GM13976 (cell line): ENCODE measurements around the gene SYTL2.

ENCODE experiments used
- DNase-seq: peaks from one replicate; pipeline ENCODE4 v3.0.0; 2012; ENCODE audit warnings: low spot score
- CTCF ChIP-seq: IDR thresholded peaks from 2 replicates; pipeline ENCODE4 v1.5.1; 2012; ENCODE audit warnings: borderline replicate concordance, mild to moderate bottlenecking; ENCODE audit not compliant: insufficient read depth; ENCODE audit errors: extremely low read depth, missing control alignments, control extremely low read depth
- in situ Hi-C: fragments of 300-500 bp; cut with MboI; formaldehyde crosslinking; loops from one replicate; pipeline ENCODE4 v1.12.0; 2022; ENCODE audit warnings: low sequenced_read_pairs, mixed read lengths, inconsistent platforms; ENCODE audit not compliant: unreplicated experiment

SYTL2 gene

GRCh38 chr11:85647078-85647477 lies 163.9 kb downstream of the SYTL2 start:
- DNase-seq: no peak
- TF ChIP-seq CTCF: no peak
- in situ Hi-C loops: no loop called here
